ENCODE data around the gene NNMT.
"Not testable (repeated sequence)": the region's sequence is repeated elsewhere in the genome, so short reads cannot be mapped to it uniquely, and the experiment has no call there.

NNMT gene

GRCh38 chr11:114310095-114310494 lies 13.9 kb downstream of the NNMT start:
- no peak for DNase-seq (ENCODE audit: low read depth in 2 of 2)

- DNase-seq (ENCODE audit: low read depth in 2 of 2) = no peak
Measured at GRCh38 chr11:114311946-114312345, 15.7 kb downstream of the NNMT start.

GRCh38 chr11:114314096-114314495 lies 17.9 kb downstream of the NNMT start:
- DNase-seq (ENCODE audit: low read depth in 2 of 2) = no peak

DNA sequence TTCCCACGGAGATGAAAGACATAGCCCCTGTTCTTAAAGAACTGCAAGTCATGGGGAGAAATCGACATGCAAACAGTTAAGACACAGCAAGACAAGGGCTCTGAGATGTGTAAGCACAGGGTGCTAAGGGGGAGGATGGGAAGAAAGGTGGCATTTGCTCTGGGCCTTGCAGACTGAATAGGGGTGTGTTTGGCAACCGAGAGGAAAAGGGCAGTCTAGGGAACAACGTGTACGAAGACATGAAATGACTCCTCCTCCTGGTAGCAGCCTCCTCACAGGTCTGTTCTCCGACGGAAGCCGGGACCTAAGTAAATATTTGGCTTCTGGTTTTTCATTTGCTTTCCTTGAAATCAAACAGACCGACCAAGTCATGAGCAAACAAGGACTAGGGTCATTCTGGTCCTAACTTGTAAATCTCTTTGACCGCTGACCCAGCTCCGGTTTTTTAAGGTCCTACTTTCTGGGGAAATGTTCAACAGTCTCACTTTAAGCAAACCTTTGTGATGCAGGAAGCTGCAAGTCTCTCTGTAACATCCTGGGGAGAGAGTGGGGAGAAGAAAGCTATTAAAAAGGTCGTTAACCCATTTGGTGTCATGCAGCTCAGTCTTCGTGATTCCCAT lies 19.7 kb downstream of the NNMT start:
- no peak for DNase-seq (ENCODE audit: low read depth in 2 of 2)

GRCh38 chr11:114316980-114317786 lies 21.0 kb downstream of the NNMT start:
- no peak for DNase-seq (ENCODE audit: low read depth in 2 of 2)

GRCh38 chr11:114317787-114318137 lies 21.6 kb downstream of the NNMT start:
- no peak for DNase-seq (ENCODE audit: low read depth in 2 of 2)

- no peak for DNase-seq (ENCODE audit: low read depth in 2 of 2)
Measured at GRCh38 chr11:114318361-114318760, 22.2 kb downstream of the NNMT start.

DNA sequence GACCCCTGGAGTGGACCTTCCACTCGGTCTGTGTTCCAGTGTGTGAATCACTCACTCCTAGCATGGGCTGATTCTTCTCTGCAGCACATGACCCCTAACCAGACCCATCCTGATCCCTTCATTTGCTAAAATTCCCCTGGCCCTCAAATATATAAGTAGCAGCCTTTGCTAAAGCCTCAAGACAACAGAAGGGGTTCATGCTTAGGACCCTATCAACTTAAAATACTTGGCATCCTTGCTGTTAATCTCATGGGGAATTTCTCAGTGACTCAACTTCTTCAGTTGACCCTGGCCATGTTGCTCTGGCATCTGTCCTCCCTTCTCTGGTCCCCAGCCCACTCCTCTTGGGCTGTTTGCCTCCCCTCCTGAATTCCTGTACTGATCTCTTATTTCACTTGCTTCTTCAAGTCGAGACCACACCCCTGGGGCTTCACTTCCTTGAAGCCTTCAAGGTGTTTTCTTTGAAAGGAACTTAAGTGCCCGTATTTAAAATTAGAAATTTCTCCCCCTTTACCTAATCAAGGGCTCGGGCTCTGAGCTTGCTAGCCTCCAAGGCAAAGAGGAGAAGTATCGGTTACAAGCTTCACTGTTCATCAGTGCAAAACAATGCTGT lies 23.6 kb downstream of the NNMT start:
- no peak for DNase-seq (ENCODE audit: low read depth in 2 of 2)

DNA sequence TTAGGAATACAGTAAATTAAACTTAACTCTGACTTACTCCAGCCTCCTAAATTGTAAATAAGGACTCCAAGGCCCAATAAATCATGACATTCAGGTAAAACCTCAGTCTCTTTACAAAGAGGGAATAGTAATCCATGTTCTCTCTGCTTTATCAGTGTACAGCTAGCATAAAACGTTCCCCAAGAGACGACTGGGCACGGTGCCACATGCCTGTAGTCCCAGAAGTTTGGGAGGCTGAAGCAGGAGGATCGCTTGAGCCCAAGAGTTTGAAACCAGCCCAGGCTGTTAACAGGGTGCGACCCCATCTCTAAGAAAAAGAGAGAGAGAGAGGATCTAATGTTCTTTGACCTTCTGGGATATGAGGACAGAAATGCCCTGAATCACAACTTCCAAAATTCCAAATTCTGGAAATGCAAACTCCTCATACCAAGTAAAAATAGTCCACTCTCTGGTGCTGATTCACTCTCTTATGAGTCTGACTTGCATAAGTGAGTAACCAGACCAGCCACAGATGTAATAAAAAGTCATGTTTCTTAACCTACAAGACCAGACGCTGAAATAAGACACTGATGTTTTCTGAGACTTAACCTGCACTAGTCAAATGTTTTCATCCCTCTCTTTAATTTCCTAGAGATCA lies 25.5 kb downstream of the NNMT start:
- no peak for DNase-seq (ENCODE audit: low read depth in 2 of 2)

- no peak for DNase-seq (ENCODE audit: low read depth in 2 of 2)
Measured at GRCh38 chr11:114322934-114323333, 26.7 kb downstream of the NNMT start.

DNA sequence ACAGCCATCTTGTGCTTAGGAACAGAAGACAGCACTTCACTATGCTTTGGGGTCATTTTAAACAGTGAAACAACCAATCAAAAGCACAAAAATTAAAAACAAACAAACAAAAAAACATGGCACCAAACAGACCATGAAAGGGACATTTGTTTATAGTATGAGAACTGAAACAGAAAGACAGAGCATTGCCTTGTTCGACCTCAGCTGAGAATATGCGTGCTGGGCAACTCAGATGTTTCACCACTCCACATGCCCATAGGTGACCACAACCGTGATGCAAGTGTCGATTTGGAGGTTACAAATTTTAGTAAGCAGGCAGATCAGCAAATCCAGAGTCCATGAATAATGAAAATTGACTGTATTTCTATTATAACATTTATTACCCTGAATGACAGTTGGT lies 30.0 kb downstream of the NNMT start:
- no peak for DNase-seq (ENCODE audit: low read depth in 2 of 2)

DNA sequence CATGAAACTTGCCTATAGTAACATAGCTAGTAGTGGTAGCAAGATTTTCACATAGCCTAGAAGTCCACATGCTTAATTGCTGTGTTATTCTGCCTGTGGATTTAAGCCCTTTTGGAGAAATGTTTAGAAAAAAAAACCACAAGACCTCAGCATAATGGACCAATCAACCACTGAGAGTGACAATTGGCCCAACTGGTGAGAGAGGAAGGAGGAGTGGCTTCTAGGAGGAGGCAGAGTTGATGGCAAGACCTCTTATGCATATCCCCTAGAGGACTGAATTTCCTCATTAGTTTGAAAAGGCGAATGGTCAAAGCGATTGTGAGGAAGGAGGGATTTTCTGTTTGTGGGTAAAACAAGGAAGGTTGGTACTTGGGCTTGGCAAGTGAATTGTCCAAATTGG lies 30.6 kb downstream of the NNMT start:
- DNase-seq (ENCODE audit: low read depth in 2 of 2) = no peak

DNA sequence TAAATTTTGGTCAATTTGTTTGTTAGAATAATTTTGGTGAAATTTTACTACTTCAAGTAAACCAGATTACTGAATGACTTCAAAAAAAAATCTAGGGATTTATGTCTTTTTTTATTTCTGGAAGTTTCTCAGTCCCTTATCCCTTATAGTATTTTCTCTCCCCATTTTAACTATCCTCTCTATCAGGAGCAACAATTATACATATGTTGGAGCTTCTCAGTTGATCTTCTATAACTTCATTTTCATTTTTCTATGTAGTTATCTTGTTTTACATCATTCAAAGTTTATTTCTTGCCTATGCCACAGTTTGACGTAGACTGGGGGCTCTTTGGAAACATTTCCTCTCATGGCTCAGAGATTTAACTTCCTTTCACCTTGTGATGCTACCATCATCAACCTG lies 34.2 kb downstream of the NNMT start:
- DNase-seq (ENCODE audit: low read depth in 2 of 2) = no peak

DNA sequence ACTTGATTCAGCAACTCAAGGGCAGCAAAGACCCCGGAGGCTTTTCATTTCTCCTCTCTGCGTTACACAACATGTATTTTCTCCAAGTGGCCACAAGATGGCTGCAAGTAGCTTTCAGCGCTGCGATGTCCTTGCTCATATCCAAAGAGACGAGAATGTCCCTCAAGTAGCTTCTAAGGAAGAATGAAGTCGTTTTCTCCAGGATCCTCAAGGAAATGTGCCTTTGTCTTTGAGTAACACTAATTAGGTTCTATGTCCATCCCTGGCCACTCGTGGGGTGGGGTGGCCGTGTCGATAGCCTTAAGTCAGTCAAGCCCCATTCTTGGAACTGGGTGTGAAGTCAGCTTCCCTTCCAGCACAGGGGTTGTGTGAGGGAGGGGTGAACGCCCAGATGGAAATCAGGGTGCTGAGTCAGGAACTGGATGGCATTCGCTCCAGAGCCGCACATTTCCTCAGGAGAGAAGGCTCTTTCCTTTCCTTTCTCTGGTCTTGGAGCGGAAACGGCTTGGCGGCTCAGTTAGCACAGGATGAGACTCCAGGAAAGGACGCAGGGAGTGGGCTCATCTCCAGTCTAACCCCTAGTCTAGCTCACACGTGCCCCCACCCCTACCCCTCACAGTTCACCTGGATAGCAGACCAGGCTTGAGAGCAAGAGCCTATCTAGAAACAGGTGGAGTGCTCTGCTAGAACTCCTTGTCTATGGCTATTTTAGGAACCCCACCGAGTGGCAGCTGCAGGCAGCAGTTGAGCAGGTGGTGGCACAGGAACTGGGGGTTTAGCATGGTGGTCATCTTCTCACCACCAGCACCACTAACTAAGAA lies 44.3 kb downstream of the NNMT start:
- peak in 1 of 2 donors; percentile 23 for DNase-seq (ENCODE audit: low read depth in 2 of 2)

- not testable (repeated sequence) for DNase-seq (ENCODE audit: low read depth in 2 of 2)
Measured at GRCh38 chr11:114341667-114342066, 45.5 kb downstream of the NNMT start.

DNA sequence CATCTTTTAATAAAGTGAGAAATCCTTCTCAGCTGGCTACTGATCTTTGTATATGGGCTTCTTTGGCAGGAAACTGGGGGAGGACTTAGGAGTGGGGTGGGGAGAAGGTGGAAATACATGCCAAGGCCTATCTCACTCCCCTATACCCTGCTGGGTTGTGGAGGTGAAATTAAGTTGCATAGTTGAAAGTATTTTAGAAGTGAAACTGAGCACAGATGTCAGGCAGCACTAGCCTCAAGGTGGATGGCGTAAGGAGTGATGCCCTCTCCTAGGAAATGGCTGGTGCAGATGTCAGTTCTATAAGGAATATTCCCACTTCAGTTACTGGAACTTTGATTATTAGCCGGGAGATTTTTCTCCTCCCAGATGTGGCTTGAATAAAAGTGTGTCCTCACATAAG lies 46.3 kb downstream of the NNMT start:
- no peak for DNase-seq (ENCODE audit: low read depth in 2 of 2)

DNA sequence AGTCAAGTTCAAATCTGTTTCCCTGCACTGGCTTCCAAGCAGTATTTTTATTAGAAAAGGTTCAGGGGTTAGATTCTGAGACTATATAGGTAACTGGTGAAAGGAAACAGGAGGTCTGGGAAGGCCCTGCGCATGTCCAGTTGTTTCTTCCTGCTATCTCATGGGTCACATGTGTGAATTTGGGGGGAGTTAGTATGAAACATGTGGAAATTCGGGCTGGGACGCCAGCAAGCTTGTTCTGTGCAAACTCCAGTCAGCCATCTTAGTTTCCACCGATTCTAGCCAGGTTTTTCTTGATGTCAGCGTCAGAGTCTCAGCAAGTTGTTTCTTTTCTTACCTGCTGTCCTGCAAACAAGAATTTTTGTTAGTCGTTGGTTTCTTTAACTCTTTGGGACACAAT lies 46.8 kb downstream of the NNMT start:
- DNase-seq (ENCODE audit: low read depth in 2 of 2) = no peak

GRCh38 chr11:114343493-114343892 lies 47.3 kb downstream of the NNMT start:
- DNase-seq (ENCODE audit: low read depth in 2 of 2) = no peak

- DNase-seq (ENCODE audit: low read depth in 2 of 2) = no peak
Measured at GRCh38 chr11:114344494-114344893, 48.3 kb downstream of the NNMT start.

GRCh38 chr11:114345575-114346222 lies 49.5 kb downstream of the NNMT start:
- DNase-seq (ENCODE audit: low read depth in 2 of 2) = no peak

GRCh38 chr11:114346709-114347141 lies 50.5 kb downstream of the NNMT start:
- no peak for DNase-seq (ENCODE audit: low read depth in 2 of 2)

Measured in stimulated activated CD4-positive, alpha-beta T cell treated with anti-CD3 and anti-CD28 coated beads, Interleukin-1b, Interleukin-23, amount 100 ng/mL, for 4 hours (primary cell).